ENCODE measurements around the gene RNF2.

DNA sequence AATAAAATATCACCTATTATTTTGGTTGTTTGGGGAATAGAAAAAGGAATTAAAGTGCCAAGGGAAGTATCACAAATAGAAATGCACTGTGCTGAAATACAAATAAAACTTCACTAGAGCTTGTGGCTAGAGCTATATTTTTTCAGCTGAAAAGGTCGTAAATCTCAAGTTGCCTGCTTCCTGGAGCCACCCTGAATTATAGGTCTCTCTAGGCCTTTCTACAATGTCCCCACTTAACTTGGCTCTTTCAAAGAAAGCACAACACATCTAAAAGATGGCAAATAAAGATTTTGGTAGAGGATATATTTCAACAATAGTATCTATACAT lies 5.0 kb upstream of the RNF2 start:
- TF ChIP-seq, protein P1, sequence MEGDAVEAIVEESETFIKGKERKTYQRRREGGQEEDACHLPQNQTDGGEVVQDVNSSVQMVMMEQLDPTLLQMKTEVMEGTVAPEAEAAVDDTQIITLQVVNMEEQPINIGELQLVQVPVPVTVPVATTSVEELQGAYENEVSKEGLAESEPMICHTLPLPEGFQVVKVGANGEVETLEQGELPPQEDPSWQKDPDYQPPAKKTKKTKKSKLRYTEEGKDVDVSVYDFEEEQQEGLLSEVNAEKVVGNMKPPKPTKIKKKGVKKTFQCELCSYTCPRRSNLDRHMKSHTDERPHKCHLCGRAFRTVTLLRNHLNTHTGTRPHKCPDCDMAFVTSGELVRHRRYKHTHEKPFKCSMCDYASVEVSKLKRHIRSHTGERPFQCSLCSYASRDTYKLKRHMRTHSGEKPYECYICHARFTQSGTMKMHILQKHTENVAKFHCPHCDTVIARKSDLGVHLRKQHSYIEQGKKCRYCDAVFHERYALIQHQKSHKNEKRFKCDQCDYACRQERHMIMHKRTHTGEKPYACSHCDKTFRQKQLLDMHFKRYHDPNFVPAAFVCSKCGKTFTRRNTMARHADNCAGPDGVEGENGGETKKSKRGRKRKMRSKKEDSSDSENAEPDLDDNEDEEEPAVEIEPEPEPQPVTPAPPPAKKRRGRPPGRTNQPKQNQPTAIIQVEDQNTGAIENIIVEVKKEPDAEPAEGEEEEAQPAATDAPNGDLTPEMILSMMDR (IDR thresholded peaks at IDR 0.05): no peak
- TF ChIP-seq POLR2A (IDR thresholded peaks at IDR 0.05) (no peak), POLR2AphosphoS5 (IDR thresholded peaks at IDR 0.05) (no peak), EP300 (IDR thresholded peaks at IDR 0.05) (no peak)

Measured in suprapubic skin (tissue), 4 donors.